DND-41 (cell line): ENCODE data around the gene TRPC4AP.

Experiments used
- ATAC-seq: fragments of 200-7000 bp; cut with Tn5 transposase; 3 replicates; pipeline ENCODE4 v1.9.1; 2021; ENCODE audit warnings: low read depth; ENCODE audit not compliant: insufficient read depth
- DNase-seq: peaks from one replicate; pipeline ENCODE4 v3.0.0-alpha.2; 2020
- H2AFZ ChIP-seq: 2 replicates; pipeline ENCODE4 v1.6.0; 2012; ENCODE audit warnings: low read depth, low read length
- H3K27ac ChIP-seq: 2 replicates; pipeline ENCODE4 v1.5.1; 2012; ENCODE audit warnings: low read length, inconsistent platforms
- H3K27me3 ChIP-seq: fragments of 200-600 bp; sonication (generic); 2 replicates; pipeline ENCODE4 v1.6.0; 2012; ENCODE audit warnings: low read length, mild to moderate bottlenecking, inconsistent platforms; ENCODE audit not compliant: insufficient read depth, poor library complexity
- H3K36me3 ChIP-seq: 2 replicates; pipeline ENCODE4 v1.5.1; 2012; ENCODE audit warnings: low read length, inconsistent platforms; ENCODE audit not compliant: insufficient read depth
- H3K4me1 ChIP-seq: 2 replicates; pipeline ENCODE4 v1.5.1; 2012; ENCODE audit warnings: mild to moderate bottlenecking, low read length; ENCODE audit not compliant: insufficient read depth
- H3K4me2 ChIP-seq: 2 replicates; pipeline ENCODE4 v1.6.0; 2012; ENCODE audit warnings: mild to moderate bottlenecking, moderate library complexity, low read length, inconsistent platforms; ENCODE audit not compliant: insufficient read depth
- H3K4me3 ChIP-seq, 2 experiments: fragments of 200-600 bp in 1 of 2; shearing (Covaris generic) in 1 of 2; 2 replicates each; pipeline ENCODE4 v1.5.1; 2012 to 2016; ENCODE audit warnings: inconsistent platforms in 2 of 2, low read length in 2 of 2, mild to moderate bottlenecking in 2 of 2, low read depth in 1 of 2, moderate library complexity in 1 of 2
- H3K79me2 ChIP-seq: 2 replicates; pipeline ENCODE4 v1.6.0; 2012; ENCODE audit warnings: low read length, inconsistent platforms; ENCODE audit not compliant: insufficient read depth
- H3K9ac ChIP-seq: 2 replicates; pipeline ENCODE4 v1.6.0; 2012; ENCODE audit warnings: low read depth, mild to moderate bottlenecking, inconsistent platforms, low read length, moderate library complexity
- H3K9me3 ChIP-seq: 2 replicates; pipeline ENCODE4 v1.5.1; 2012; ENCODE audit warnings: low read length, moderate library complexity, mild to moderate bottlenecking, inconsistent platforms; ENCODE audit not compliant: insufficient read depth, severe bottlenecking
- H4K20me1 ChIP-seq: 2 replicates; pipeline ENCODE4 v1.6.0; 2012; ENCODE audit warnings: low read length; ENCODE audit not compliant: insufficient read depth
- CTCF ChIP-seq: IDR thresholded peaks from 2 replicates; pipeline ENCODE4 v1.5.1; 2012; ENCODE audit warnings: borderline replicate concordance, low read length, moderate library complexity, mild to moderate bottlenecking; ENCODE audit not compliant: poor library complexity, severe bottlenecking; ENCODE audit errors: extremely low read depth
- EZH2 ChIP-seq: IDR thresholded peaks from 3 replicates; pipeline ENCODE4 v1.6.1; 2012; ENCODE audit warnings: borderline replicate concordance, low read depth, mild to moderate bottlenecking, moderate library complexity, low read length, inconsistent platforms; ENCODE audit not compliant: severe bottlenecking

Gene TRPC4AP

GRCh38 chr20:34983089-34983820 lies 109.4 kb downstream of the TRPC4AP start:
- TF ChIP-seq CTCF (no peak), EZH2 (no peak)
- ATAC-seq, result no peak
- no peak overlapping the region for H3K4me3 ChIP-seq
- H3K9me3 ChIP-seq, result no peaks in the 10 kb centered on the region
- H3K4me1 ChIP-seq, result no peaks in the 10 kb centered on the region
- no peaks in the 10 kb centered on the region for H3K27me3 ChIP-seq
- no peaks in the 10 kb centered on the region for H3K79me2 ChIP-seq
- H2AFZ ChIP-seq, result no peak overlapping the region
- H3K36me3 ChIP-seq, result no peaks in the 10 kb centered on the region
- H3K27ac ChIP-seq, result no peak overlapping the region
- no peak overlapping the region for H3K4me2 ChIP-seq
- H4K20me1 ChIP-seq, result peaks cover 5% of the 10 kb centered on the region; the same call in 1 of the 2 replicates
- DNase-seq, result no peak
- H3K9ac ChIP-seq, result no peak overlapping the region

- Histone ChIP-seq H3K27ac (no peak overlapping the region), H3K79me2 (no peaks in the 10 kb centered on the region), H3K4me2 (no peak overlapping the region), H3K9me3 (no peaks in the 10 kb centered on the region), H3K4me1 (no peaks in the 10 kb centered on the region), H3K9ac (no peak overlapping the region), H2AFZ (no peak overlapping the region), H3K36me3 (no peaks in the 10 kb centered on the region), H3K27me3 (no peaks in the 10 kb centered on the region), H3K4me3 (no peak overlapping the region), H4K20me1 (peaks cover 5% of the 10 kb centered on the region; the same call in 1 of the 2 replicates)
- ATAC-seq, result no peak
- no peak for DNase-seq
- TF ChIP-seq EZH2 (no peak), CTCF (no peak)
Observed at GRCh38 chr20:34982270-34983088, 110.1 kb downstream of the TRPC4AP start.

- no peak for TF ChIP-seq CTCF
- TF ChIP-seq EZH2, result no peak
- no peaks in the 10 kb centered on the region for H3K79me2 ChIP-seq
- H3K27me3 ChIP-seq, result no peaks in the 10 kb centered on the region
- H3K36me3 ChIP-seq, result no peaks in the 10 kb centered on the region
- H3K9me3 ChIP-seq, result no peaks in the 10 kb centered on the region
- no peak overlapping the region for H3K4me3 ChIP-seq
- no peak overlapping the region for H3K9ac ChIP-seq
- no peak for ATAC-seq
- H3K27ac ChIP-seq, result no peak overlapping the region
- peaks cover 5% of the 10 kb centered on the region; the same call in 1 of the 2 replicates for H4K20me1 ChIP-seq
- H2AFZ ChIP-seq, result no peak overlapping the region
- DNase-seq, result no peak
- no peak overlapping the region for H3K4me2 ChIP-seq
- H3K4me1 ChIP-seq, result no peaks in the 10 kb centered on the region
Observed at GRCh38 chr20:34980543-34981233, 111.9 kb downstream of the TRPC4AP start.
